Superior temporal gyrus (tissue), 1 donor: ENCODE measurements around the gene CD3D.
"Not testable (repeated sequence)": the region's sequence is repeated elsewhere in the genome, so short reads cannot be mapped to it uniquely, and the experiment has no call there.

Source experiments
- DNase-seq: peaks from one replicate; pipeline ENCODE4 v3.0.0-alpha.2; 2016; ENCODE audit errors: extremely low spot score

Gene CD3D

GRCh38 chr11:118339281-118339961 lies 3.1 kb downstream of the CD3D start:
- DNase-seq: no peak

GRCh38 chr11:118338637-118339061 lies 3.9 kb downstream of the CD3D start:
- DNase-seq: no peak

- no peak for DNase-seq
These were observed 7.8 kb downstream of the CD3D start for GRCh38 chr11:118334745-118335144.

- DNase-seq: no peak
These were observed 13.8 kb downstream of the CD3D start for GRCh38 chr11:118328745-118329144.

- no peak for DNase-seq
These were observed 17.2 kb downstream of the CD3D start for GRCh38 chr11:118325283-118325682.

- no peak for DNase-seq
These were observed 19.8 kb downstream of the CD3D start for GRCh38 chr11:118322721-118323120.

- DNase-seq: no peak
These were observed 21.0 kb downstream of the CD3D start for GRCh38 chr11:118321386-118322082.

GRCh38 chr11:118320515-118320914 lies 22.0 kb downstream of the CD3D start:
- no peak for DNase-seq

GRCh38 chr11:118319337-118319707 lies 23.2 kb downstream of the CD3D start:
- DNase-seq: no peak

GRCh38 chr11:118318581-118319336 lies 23.7 kb downstream of the CD3D start:
- no peak for DNase-seq

GRCh38 chr11:118318124-118318523 lies 24.4 kb downstream of the CD3D start:
- DNase-seq: no peak

GRCh38 chr11:118314988-118315411 lies 27.5 kb downstream of the CD3D start:
- no peak for DNase-seq

- DNase-seq: no peak
These were observed 29.3 kb downstream of the CD3D start for GRCh38 chr11:118313242-118313641.

- DNase-seq: no peak
These were observed 30.2 kb downstream of the CD3D start for GRCh38 chr11:118312328-118312727.

- no peak for DNase-seq
These were observed 31.0 kb downstream of the CD3D start for GRCh38 chr11:118311518-118311917.

GRCh38 chr11:118310781-118311485 lies 31.6 kb downstream of the CD3D start:
- DNase-seq: no peak

GRCh38 chr11:118310271-118310670 lies 32.2 kb downstream of the CD3D start:
- DNase-seq: no peak

GRCh38 chr11:118308995-118309528 lies 33.4 kb downstream of the CD3D start:
- not testable (repeated sequence) for DNase-seq

GRCh38 chr11:118306556-118306955 lies 35.9 kb downstream of the CD3D start:
- no peak for DNase-seq

- no peak for DNase-seq
These were observed 36.8 kb downstream of the CD3D start for GRCh38 chr11:118305726-118306125.

GRCh38 chr11:118304568-118305248 lies 37.8 kb downstream of the CD3D start, which contains the start of gene CD3E:
CD3E (plus strand) TSS chr11:118304730; CDS start chr11:118304953, 223 bp downstream.
- DNase-seq: no peak
